ENCODE data around the gene ADPRHL1.

The ADPRHL1 gene

GRCh38 chr13:113452942-113453901, at the start of gene ADPRHL1:
Gene ADPRHL1, minus strand, starts transcription at chr13:113453488. Its CDS starts 51 bp downstream, at chr13:113453437.
- no peak for DNase-seq

GRCh38 chr13:113502686-113503085, 49.4 kb upstream of the ADPRHL1 start:
- no peak for DNase-seq

GRCh38 chr13:113500530-113501265, 47.4 kb upstream of the ADPRHL1 start:
- DNase-seq = no peak

GRCh38 chr13:113499936-113500335, 46.6 kb upstream of the ADPRHL1 start:
- DNase-seq = no peak

- no peak for DNase-seq
These were observed 45.6 kb upstream of the ADPRHL1 start for GRCh38 chr13:113498905-113499304.

GRCh38 chr13:113497217-113497616, 43.9 kb upstream of the ADPRHL1 start:
- no peak for DNase-seq

GRCh38 chr13:113495494-113496210, 42.4 kb upstream of the ADPRHL1 start:
- DNase-seq = no peak

GRCh38 chr13:113493315-113493951, 40.1 kb upstream of the ADPRHL1 start:
- peak; percentile 18 for DNase-seq

- DNase-seq = no peak
These were observed 38.7 kb upstream of the ADPRHL1 start for GRCh38 chr13:113491982-113492381.

- no peak for DNase-seq
These were observed 38.2 kb upstream of the ADPRHL1 start for GRCh38 chr13:113491418-113491883.

GRCh38 chr13:113490496-113491417, 37.5 kb upstream of the ADPRHL1 start, which contains the start of gene DCUN1D2:
Gene DCUN1D2, minus strand, starts transcription at chr13:113490711. Its CDS starts 42 bp downstream, at chr13:113490669.
- peak; percentile 77 for DNase-seq

- DNase-seq = peak; percentile 30
These were observed 36.5 kb upstream of the ADPRHL1 start for GRCh38 chr13:113489549-113490495.

GRCh38 chr13:113489171-113489548, 35.9 kb upstream of the ADPRHL1 start:
- no peak for DNase-seq

GRCh38 chr13:113488283-113488682, 35.0 kb upstream of the ADPRHL1 start:
- no peak for DNase-seq

GRCh38 chr13:113486698-113487097, 33.4 kb upstream of the ADPRHL1 start:
- no peak for DNase-seq

GRCh38 chr13:113485545-113485944, 32.3 kb upstream of the ADPRHL1 start:
- DNase-seq = no peak

GRCh38 chr13:113483504-113484293, 30.4 kb upstream of the ADPRHL1 start:
- no peak for DNase-seq

- no peak for DNase-seq
These were observed 29.8 kb upstream of the ADPRHL1 start for GRCh38 chr13:113483081-113483480.

GRCh38 chr13:113479179-113479578, 25.9 kb upstream of the ADPRHL1 start:
- DNase-seq = no peak

Measured in CD4-positive, alpha-beta T cell treated with Interleukin-12 subunit alpha and Interleukin-12 subunit beta, for 1 hour (primary cell).